Activated T-cell treated with anti-CD3 and anti-CD28 coated beads, Interleukin-2, amount 50 U/mL, for 72 hours (primary cell): ENCODE measurements around the gene HDHD5. TPM values are rescaled to one million over a fixed set of nuclear protein-coding genes. Genes with fewer than 3 reads are reported as not detected.

Source experiments
- ATAC-seq, 2 donors: fragments of 150-1000 bp; cut with Tn5 transposase; replicated peaks in 1 of 2; 2 replicates each; pipeline ENCODE4 v1.10.0; 2021; ENCODE audit warnings: moderate library complexity in 2 of 2, mild to moderate bottlenecking in 1 of 2
- DNase-seq, 2 donors: peaks; one replicate each; pipeline ENCODE4 v3.0.0; 2021 to 2022; ENCODE audit warnings: mixed read lengths in 1 of 2
- H3K27ac Mint-ChIP-seq: one replicate; pipeline ENCODE4 v1.8.0; 2022; ENCODE audit warnings: mild to moderate bottlenecking, moderate library complexity, mixed read lengths
- H3K27me3 Mint-ChIP-seq: one replicate; pipeline ENCODE4 v1.8.0; 2022; ENCODE audit warnings: low read depth, mixed read lengths
- H3K36me3 Mint-ChIP-seq, 2 donors: one replicate each; pipeline ENCODE4 v1.8.0; 2022; ENCODE audit warnings: mixed read lengths in 2 of 2, mild to moderate bottlenecking in 1 of 2; ENCODE audit not compliant: insufficient read depth in 2 of 2
- H3K4me1 Mint-ChIP-seq: one replicate; pipeline ENCODE4 v1.8.0; 2022; ENCODE audit warnings: low read depth, mixed read lengths
- H3K4me3 Mint-ChIP-seq, 2 donors: one replicate each; pipeline ENCODE4 v1.8.0; 2022; ENCODE audit warnings: mild to moderate bottlenecking in 2 of 2, mixed read lengths in 2 of 2, moderate library complexity in 2 of 2
- H3K9me3 Mint-ChIP-seq, 2 donors: one replicate each; pipeline ENCODE4 v1.8.0; 2022; ENCODE audit warnings: mixed read lengths in 2 of 2
- total RNA-seq, 2 donors: library from RNA; stranded (reverse); gene quantifications; one replicate each; pipeline ENCODE4 v1.2.3, GENCODE V29; 2022

HDHD5 gene
- total RNA-seq, 2 donors from 2014 or later: 23.5 to 26.1 TPM

DNA sequence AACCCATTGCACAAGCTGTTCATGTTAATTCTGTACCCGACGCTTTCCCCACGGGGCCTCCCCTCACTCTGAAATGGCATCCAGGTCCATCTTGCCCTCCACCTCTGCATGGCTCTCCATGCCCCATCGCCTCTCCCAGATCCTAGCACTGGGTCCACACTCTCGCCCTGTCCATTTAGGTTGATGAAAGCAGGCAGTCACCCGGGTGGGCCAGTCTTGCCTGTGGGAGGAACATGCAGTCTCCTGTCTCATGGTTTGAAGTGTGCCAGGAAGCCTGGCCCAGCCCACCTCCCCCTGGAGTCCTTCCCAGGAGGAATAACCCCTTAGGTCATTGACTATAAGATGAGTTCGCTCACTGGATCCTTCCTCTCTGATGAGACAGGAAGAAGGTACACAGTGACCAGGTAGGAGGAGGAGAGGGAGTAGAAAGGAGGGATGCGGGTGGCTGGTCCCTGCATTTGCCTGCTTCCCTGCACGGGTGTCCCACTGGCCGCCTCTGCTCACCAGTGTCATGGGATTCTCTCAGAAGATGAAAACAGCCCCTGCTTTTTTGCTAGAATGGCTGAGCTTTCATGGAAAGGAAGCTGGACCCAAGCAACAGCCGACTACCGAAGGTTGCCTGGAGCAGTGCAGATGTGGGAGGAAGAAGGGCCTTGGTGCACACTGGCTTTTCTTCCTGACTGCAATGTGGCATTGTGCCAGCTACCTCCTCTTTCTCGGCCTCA is 44.7 kb downstream of the HDHD5 start:
- Mint-ChIP-seq H3K27me3 (peaks cover 10% of the 10 kb centered on the region), H3K9me3 (no peaks in the 10 kb centered on the region), H3K4me1 (peaks cover 59% of the 10 kb centered on the region), H3K36me3 (no peaks in the 10 kb centered on the region), H3K4me3 (no peak overlapping the region), H3K27ac (no peak overlapping the region)
- ATAC-seq: no peak
- DNase-seq: no peak

DNA sequence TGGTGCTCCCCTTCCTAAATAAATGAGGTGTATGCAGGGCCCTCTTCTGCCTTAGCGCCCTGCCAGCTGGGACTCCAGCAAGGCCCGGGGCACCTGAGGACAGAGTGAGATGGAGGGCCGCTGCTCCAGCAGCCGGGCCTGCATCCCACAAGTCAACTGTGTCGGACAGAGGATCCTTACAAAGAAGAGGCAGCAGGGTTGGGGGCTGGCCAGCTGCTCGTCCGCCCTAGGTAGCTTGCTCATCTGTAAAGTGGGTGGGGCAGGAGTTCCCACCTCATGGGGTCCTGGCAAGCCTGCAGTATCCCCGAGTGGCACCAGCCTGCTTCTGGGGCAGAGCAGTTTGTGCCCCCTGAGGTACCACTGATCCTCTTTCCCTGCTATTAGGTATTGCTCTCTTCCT is 45.5 kb downstream of the HDHD5 start:
- no peaks in the 10 kb centered on the region for H3K9me3 Mint-ChIP-seq
- ATAC-seq (no peak), DNase-seq (no peak)
- no peaks in the 10 kb centered on the region for H3K36me3 Mint-ChIP-seq
- H3K27me3 Mint-ChIP-seq: peaks cover 3% of the 10 kb centered on the region
- H3K4me1 Mint-ChIP-seq: peaks cover 52% of the 10 kb centered on the region
- no peak overlapping the region for H3K27ac Mint-ChIP-seq
- H3K4me3 Mint-ChIP-seq: no peak overlapping the region

DNA sequence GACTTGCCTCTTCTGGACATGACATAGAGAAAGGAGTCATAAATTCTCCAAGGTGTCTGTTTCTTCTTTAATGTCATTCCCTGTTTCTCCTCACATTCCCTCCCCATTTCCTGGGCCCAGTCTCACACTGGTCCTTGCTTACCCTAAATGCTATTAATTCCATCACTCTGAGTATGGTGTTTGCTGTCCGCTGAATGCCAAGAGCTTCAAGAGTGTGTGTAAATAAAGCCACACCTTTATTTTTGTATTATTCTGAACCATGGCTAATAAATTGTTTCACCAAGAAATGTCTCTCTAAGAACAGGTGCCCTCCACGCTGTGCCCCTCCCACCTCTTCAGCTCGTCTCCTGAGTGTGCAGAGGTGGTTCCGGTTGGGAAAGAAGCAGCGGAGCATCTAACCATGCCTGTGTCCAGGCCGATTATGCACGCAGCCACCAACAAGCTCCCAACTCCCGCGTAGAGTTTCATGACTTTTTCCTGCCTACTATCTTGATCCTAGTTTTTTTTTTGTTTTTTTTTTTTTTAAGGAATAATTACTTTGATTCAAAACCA is 46.5 kb downstream of the HDHD5 start:
- Mint-ChIP-seq H3K9me3 (no peaks in the 10 kb centered on the region), H3K27me3 (no peaks in the 10 kb centered on the region), H3K27ac (no peak overlapping the region), H3K4me3 (no peak overlapping the region), H3K4me1 (peaks cover 46% of the 10 kb centered on the region), H3K36me3 (no peaks in the 10 kb centered on the region)
- DNase-seq: no peak
- ATAC-seq: no peak

DNA sequence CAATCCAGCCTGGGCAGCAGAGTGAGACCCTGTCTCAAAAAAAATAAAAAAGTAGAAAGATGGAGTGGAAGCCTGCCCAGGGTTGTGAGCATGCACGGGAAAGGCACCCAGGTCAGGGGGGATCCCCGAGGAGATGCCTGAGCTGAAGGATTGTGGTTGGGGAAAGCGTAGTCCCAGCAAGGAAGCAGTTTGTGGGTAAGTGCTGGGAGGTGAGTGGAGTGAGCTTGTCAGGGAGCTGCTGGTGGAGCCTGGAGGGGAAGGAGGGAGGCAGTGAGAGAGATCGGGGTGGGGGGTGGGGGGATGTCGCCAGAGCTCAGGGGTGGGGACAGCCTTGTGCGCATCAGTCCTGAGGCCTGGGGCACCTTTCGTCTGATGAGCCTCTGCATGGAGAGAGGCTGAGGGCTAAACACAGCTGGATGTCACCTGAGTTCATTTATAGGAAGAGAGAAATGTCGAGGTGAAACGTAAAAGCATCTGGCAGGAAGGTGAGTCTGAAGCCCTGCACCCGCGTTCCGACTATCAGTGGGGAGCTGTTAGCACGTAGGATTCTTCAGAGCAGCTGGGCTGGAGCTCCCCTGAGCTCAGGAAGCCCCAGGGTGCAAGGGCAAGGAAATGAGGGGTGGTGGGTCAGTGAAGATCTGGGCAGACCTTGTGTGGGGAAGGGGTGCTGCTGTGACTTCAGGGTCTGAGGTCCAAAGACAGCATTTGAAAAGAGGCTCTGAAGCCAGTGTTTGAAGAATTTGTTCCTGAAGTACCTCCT is 48.1 kb downstream of the HDHD5 start:
- H3K9me3 Mint-ChIP-seq: no peaks in the 10 kb centered on the region
- H3K27ac Mint-ChIP-seq: no peak overlapping the region
- no peak for DNase-seq
- no peaks in the 10 kb centered on the region for H3K27me3 Mint-ChIP-seq
- peaks cover 46% of the 10 kb centered on the region for H3K4me1 Mint-ChIP-seq
- peaks cover 0 to 2% of the 10 kb centered on the region in 2 donors for H3K36me3 Mint-ChIP-seq
- no peak overlapping the region for H3K4me3 Mint-ChIP-seq
- ATAC-seq: no peak

DNA sequence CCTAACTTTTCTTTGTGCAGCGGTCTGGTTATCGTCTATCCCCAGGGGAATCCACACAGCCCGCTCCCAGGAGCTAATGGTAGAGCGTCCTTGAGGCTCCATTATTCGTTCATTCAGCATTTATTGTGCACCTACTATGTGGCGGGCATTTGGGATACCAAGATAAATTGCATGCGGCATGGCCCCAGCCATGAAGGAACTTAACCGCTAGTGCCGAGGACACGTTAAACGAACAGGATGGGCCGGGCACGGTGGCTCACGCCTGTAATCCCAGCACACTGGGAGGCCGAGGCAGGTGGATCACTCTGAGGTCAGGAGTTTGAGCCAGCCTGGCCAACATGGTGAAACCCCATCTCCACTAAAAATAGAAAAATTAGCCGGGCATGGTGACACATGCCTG is 49.1 kb downstream of the HDHD5 start:
- no peak overlapping the region for H3K27ac Mint-ChIP-seq
- H3K36me3 Mint-ChIP-seq: peaks cover 0 to 2% of the 10 kb centered on the region in 2 donors
- no peak for ATAC-seq
- DNase-seq: no peak
- H3K9me3 Mint-ChIP-seq: no peaks in the 10 kb centered on the region
- no peaks in the 10 kb centered on the region for H3K27me3 Mint-ChIP-seq
- H3K4me3 Mint-ChIP-seq: no peak overlapping the region
- peaks cover 42% of the 10 kb centered on the region for H3K4me1 Mint-ChIP-seq

DNA sequence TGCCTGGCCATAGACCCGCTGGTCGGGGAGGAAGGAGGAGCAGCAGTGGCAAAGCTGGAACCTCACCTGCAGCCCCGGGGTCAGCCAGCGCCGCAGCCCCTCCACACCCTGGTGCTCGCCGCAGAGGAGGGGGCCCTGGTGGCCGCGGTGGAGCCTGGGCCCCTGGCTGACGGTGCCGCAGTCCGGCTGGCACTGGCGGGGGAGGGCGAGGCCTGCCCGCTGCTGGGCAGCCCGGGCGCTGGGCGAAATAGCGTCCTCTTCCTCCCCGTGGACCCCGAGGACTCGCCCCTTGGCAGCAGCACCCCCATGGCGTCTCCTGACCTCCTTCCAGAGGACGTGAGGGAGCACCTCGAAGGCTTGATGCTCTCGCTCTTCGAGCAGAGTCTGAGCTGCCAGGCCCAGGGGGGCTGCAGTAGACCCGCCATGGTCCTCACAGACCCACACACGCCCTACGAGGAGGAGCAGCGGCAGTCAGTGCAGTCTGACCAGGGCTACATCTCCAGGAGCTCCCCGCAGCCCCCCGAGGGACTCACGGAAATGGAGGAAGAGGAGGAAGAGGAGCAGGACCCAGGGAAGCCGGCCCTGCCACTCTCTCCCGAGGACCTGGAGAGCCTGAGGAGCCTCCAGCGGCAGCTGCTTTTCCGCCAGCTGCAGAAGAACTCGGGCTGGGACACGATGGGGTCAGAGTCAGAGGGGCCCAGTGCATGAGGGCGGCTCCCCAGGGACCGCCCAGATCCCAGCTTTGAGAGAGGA is 49.8 kb downstream of the HDHD5 start:
- Mint-ChIP-seq H3K9me3 (no peaks in the 10 kb centered on the region), H3K27ac (no peak overlapping the region), H3K27me3 (no peaks in the 10 kb centered on the region), H3K4me3 (no peak overlapping the region), H3K4me1 (peaks cover 35% of the 10 kb centered on the region), H3K36me3 (peaks cover 0 to 2% of the 10 kb centered on the region in 2 donors)
- ATAC-seq: no peak
- DNase-seq: no peak

DNA sequence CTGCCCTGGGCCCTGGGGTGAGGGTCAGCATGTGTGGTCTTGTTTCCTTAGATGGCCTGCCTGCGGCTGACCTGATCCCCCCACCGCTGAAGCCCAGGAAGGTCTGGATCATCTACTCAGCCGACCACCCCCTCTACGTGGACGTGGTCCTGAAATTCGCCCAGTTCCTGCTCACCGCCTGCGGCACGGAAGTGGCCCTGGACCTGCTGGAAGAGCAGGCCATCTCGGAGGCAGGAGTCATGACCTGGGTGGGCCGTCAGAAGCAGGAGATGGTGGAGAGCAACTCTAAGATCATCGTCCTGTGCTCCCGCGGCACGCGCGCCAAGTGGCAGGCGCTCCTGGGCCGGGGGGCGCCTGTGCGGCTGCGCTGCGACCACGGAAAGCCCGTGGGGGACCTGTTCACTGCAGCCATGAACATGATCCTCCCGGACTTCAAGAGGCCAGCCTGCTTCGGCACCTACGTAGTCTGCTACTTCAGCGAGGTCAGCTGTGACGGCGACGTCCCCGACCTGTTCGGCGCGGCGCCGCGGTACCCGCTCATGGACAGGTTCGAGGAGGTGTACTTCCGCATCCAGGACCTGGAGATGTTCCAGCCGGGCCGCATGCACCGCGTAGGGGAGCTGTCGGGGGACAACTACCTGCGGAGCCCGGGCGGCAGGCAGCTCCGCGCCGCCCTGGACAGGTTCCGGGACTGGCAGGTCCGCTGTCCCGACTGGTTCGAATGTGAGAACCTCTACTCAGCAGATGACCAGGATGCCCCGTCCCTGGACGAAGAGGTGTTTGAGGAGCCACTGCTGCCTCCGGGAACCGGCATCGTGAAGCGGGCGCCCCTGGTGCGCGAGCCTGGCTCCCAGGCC is 50.6 kb downstream of the HDHD5 start:
- ATAC-seq: no peak
- H3K4me3 Mint-ChIP-seq: no peak overlapping the region
- peaks cover 30% of the 10 kb centered on the region for H3K4me1 Mint-ChIP-seq
- no peak for DNase-seq
- H3K27me3 Mint-ChIP-seq: no peaks in the 10 kb centered on the region
- peaks cover 0 to 2% of the 10 kb centered on the region in 2 donors for H3K36me3 Mint-ChIP-seq
- no peaks in the 10 kb centered on the region for H3K9me3 Mint-ChIP-seq
- H3K27ac Mint-ChIP-seq: no peak overlapping the region

DNA sequence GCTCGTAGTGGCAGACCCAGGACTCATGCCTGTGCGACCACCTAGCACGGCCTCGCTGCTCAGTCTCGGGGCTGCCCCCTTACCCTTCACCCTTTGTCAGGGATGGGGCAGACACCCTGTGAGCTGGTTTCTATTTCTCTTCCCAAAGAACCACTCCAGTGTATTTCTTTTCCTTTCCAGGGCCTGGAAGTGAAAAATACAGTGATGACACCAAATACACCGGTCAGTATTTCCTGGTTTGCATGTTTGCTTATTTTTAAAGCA is 51.6 kb downstream of the HDHD5 start:
- Mint-ChIP-seq H3K4me3 (peak overlapping the region in 1 of 2 donors; percentile 77), H3K36me3 (peaks cover 2 to 4% of the 10 kb centered on the region in 2 donors), H3K27me3 (no peaks in the 10 kb centered on the region), H3K27ac (no peak overlapping the region), H3K4me1 (peaks cover 35% of the 10 kb centered on the region), H3K9me3 (no peaks in the 10 kb centered on the region)
- no peak for DNase-seq
- ATAC-seq: peak in 1 of 2 donors; percentile 19

DNA sequence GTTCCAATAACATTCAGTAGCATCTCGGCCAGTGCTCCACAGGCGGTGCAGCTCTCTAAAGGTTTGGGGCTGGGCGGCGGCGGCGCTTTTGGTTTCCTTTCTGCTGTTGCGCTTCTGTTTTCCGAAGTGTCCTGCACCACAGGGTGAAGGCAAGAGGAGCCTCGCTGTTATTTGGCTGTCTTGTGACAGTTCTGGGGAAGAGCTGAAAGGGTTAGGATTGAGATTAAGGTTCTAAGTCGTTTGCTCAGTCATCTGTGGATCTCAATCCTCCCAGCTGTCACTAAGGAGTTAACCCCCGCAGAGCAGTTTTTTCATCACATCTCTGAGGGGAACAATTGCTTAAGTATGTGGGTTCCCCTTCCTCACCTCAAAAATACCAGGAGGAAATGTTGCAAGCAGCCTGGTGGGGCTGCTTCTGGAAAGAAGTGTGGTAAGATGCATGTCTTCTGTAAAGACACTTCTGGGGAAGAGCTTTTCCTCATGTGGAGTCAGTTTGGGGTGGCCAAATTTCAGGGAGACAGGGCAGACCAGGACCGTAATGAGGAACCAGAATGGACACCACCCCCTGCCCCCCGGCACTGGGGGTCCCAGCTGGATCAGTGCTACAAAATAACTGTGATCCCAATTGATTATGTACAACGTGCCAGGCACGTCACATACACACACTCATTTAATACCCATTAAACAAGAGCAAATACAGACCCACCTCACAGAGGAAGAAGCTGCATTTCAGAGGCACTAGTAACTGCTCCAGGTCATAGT is 52.1 kb downstream of the HDHD5 start:
- DNase-seq: peak in 1 of 2 donors; percentile 28
- ATAC-seq: peak; percentile 61 to 71
- Mint-ChIP-seq H3K27me3 (no peaks in the 10 kb centered on the region), H3K9me3 (no peaks in the 10 kb centered on the region), H3K4me3 (peak overlapping the region; percentile 65 to 77), H3K36me3 (peaks cover 6 to 7% of the 10 kb centered on the region in 2 donors), H3K4me1 (peaks cover 41% of the 10 kb centered on the region), H3K27ac (peak overlapping the region; percentile 76)

DNA sequence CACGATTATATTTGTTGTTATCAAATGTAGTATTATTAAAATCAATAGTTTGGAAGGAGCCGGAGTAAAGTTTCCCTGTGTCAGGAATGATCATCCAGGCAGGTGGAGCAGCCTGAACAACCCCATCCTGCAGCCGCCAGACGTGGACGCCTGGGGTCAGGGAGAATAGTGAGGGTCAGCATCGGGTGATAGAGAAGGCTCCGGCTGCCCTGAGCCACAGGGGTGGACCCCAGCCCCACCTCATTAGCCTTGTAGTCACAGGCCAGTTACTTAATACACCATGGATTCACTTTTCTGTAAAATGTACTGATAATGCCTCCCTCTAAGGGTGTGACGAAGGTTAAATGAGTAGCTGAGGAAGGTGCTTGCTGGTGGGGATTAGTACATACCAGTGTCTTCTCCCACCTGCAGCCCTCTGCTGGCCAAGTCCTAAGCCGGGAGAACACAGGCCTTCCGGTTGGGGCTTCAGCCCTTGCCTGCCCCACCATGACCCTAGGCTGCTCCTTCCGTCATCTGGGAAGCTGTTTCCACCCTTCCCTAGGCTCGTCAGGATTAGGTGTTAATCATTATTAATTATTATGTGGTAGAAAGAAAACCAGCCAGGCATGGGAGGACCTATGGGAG is 52.8 kb downstream of the HDHD5 start:
- H3K27ac Mint-ChIP-seq: peak overlapping the region; percentile 79
- peaks cover 46% of the 10 kb centered on the region for H3K4me1 Mint-ChIP-seq

DNA sequence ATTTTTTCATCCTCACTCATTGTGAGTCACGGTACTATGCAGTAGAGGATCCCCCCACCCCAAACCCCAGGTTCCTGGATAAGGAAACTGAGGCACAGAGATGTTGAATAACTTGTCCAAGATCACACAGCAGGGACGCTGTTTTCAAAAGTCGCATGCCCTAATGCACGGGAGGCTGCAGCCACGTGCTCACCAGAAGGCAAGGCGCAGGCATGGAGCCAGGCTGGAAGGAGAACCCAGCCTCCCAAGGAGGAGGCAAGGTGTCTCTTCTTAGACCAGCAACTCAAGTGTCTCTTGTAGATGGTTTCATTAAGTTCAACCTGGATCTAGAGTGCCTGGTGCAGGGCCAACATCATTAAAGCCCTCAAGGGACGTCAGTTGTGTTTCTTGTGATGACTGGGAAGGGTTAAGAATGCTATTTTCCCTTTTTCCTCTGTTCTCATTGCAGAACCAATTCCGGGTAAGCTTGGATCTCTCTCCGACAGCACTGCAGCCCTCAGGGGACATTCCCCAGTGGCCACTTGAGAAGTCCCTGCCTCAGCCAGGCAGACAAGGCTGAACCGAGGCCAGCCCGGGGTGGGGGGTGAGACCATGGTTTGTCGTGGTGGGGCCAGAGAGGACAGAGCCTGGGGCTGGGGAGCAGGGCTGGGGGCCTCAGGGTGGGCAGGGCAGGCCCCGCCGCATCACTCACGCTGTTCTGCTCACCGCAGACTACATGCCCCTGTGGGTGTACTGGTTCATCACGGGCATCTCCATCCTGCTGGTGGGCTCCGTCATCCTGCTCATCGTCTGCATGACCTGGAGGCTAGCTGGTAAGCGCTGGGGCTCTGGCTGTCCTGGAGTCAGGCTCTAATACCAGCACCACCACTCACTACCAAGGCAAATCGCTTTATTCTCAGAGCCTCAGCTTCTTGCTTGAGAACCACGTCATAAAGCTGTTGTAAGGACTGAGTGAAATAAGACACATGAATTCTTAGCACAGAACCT is 53.6 kb downstream of the HDHD5 start:
- no peak for DNase-seq
- ATAC-seq: no peak
- peaks cover 16 to 18% of the 10 kb centered on the region in 2 donors for H3K36me3 Mint-ChIP-seq
- no peaks in the 10 kb centered on the region for H3K9me3 Mint-ChIP-seq
- H3K4me1 Mint-ChIP-seq: peaks cover 50% of the 10 kb centered on the region
- no peaks in the 10 kb centered on the region for H3K27me3 Mint-ChIP-seq
- peak overlapping the region; percentile 79 for H3K27ac Mint-ChIP-seq
- H3K4me3 Mint-ChIP-seq: peak overlapping the region in 1 of 2 donors; percentile 41

More for the DNA sequence above, 52.8 kb downstream of the HDHD5 start:
- Mint-ChIP-seq H3K36me3 (peaks cover 12% of the 10 kb centered on the region in 2 donors), H3K9me3 (no peaks in the 10 kb centered on the region), H3K27me3 (no peaks in the 10 kb centered on the region), H3K4me3 (peak overlapping the region; percentile 65 to 77)
- DNase-seq: no peak
- peak; percentile 28 to 49 for ATAC-seq
